H1 (cell line): ENCODE data around the gene GOLGA2. TPM values are rescaled to one million over a fixed set of nuclear protein-coding genes. Genes with fewer than 3 reads are reported as not detected.
A peak's percentile ranks its signal among the peaks of the same experiment; 100 is the strongest.

Source experiments
- CTCF ChIA-PET: fragments of 300-600 bp; sonication (Branson Sonifier 250); formaldehyde crosslinking; loops from one replicate; lab custom pipeline; 2021; ENCODE audit not compliant: partially characterized antibody; lab: Charles Lee
- POLR2A ChIA-PET: fragments of 300-600 bp; sonication (Branson Sonifier 250); formaldehyde crosslinking; loops from one replicate; lab custom pipeline; 2021; ENCODE audit warnings: inconsistent platforms; ENCODE audit not compliant: partially characterized antibody; lab: Charles Lee
- DNase-seq, 2 experiments: peaks; one replicate each; pipeline versions ENCODE4 v3.0.0 to v3.0.0-alpha.2; 2010 to 2022; ENCODE audit warnings: low spot score in 2 of 2, low read depth in 1 of 2, mixed read lengths in 1 of 2
- FAIRE-seq: peaks from 2 replicates; lab custom pipeline; 2011; peaks lifted over from hg19 to GRCh38; lab: Jason Lieb, UNC
- H2AFZ ChIP-seq: 2 replicates; pipeline ENCODE4 v1.8.1; 2012; ENCODE audit warnings: low read length, inconsistent platforms
- H2AK5ac ChIP-seq: 2 replicates; pipeline ENCODE4 v1.6.1; 2013; ENCODE audit warnings: low read depth, low read length
- H2BK120ac ChIP-seq: replicated peaks from 2 replicates; pipeline ENCODE3; 2013; ENCODE audit warnings: low read depth, low read length, inconsistent platforms
- H2BK12ac ChIP-seq: 2 replicates; pipeline ENCODE4 v1.6.1; 2013; ENCODE audit warnings: low read depth, low read length
- H2BK15ac ChIP-seq: 2 replicates; pipeline ENCODE4 v1.6.1; 2013; ENCODE audit warnings: low read length
- H2BK20ac ChIP-seq: 2 replicates; pipeline ENCODE4 v1.6.1; 2013; ENCODE audit warnings: low read length
- H2BK5ac ChIP-seq: 2 replicates; pipeline ENCODE4 v1.6.1; 2013; ENCODE audit warnings: low read depth, low read length
- H3K14ac ChIP-seq: 2 replicates; pipeline ENCODE4 v1.6.1; 2013; ENCODE audit warnings: inconsistent platforms; ENCODE audit not compliant: insufficient read length
- H3K18ac ChIP-seq: 2 replicates; pipeline ENCODE4 v1.6.1; 2013; ENCODE audit warnings: low read length; ENCODE audit errors: extremely low read depth
- H3K23ac ChIP-seq: 2 replicates; pipeline ENCODE4 v1.6.1; 2013; ENCODE audit warnings: inconsistent platforms; ENCODE audit not compliant: insufficient read length
- H3K23me2 ChIP-seq: 2 replicates; pipeline ENCODE4 v1.6.1; 2013; ENCODE audit warnings: low read depth, low read length
- H3K27ac ChIP-seq: 2 replicates; pipeline ENCODE4 v1.6.1; 2011; ENCODE audit warnings: low read depth, low read length, inconsistent platforms
- H3K27me3 ChIP-seq, 4 experiments: replicated peaks in 1 of 4; 1 replicate in 1 of 4; 2 replicates in 3 of 4; pipeline versions ENCODE4 v1.6.1 to v1.8.1; 2011 to 2013; ENCODE audit warnings: low read length in 3 of 4, mild to moderate bottlenecking in 3 of 4, inconsistent platforms in 2 of 4, mixed read lengths in 2 of 4, moderate library complexity in 1 of 4; ENCODE audit not compliant: control insufficient read depth in 3 of 4, insufficient read depth in 3 of 4; ENCODE audit errors: extremely low read depth in 1 of 4
- H3K36me3 ChIP-seq, 4 experiments: 2 replicates each; pipeline versions ENCODE4 v1.6.1 to v1.8.1; 2011 to 2013; ENCODE audit warnings: mild to moderate bottlenecking in 4 of 4, low read length in 3 of 4, moderate library complexity in 2 of 4, control low read depth in 1 of 4, inconsistent platforms in 1 of 4; ENCODE audit not compliant: insufficient read depth in 4 of 4, control insufficient read depth in 2 of 4
- H3K4ac ChIP-seq: replicated peaks from 2 replicates; pipeline ENCODE3; 2013; ENCODE audit warnings: low read length, low read depth, mixed read lengths, inconsistent platforms; ENCODE audit not compliant: insufficient read length
- H3K4me1 ChIP-seq, 4 experiments: replicated peaks in 1 of 4; 1 replicate in 1 of 4; 2 replicates in 3 of 4; pipeline versions ENCODE4 v1.6.1 to v1.8.1; 2011 to 2013; ENCODE audit warnings: low read length in 3 of 4, inconsistent platforms in 2 of 4, mixed read lengths in 1 of 4; ENCODE audit not compliant: insufficient read depth in 4 of 4, control insufficient read depth in 3 of 4
- H3K4me2 ChIP-seq, 2 experiments: 2 replicates each; pipeline versions ENCODE4 v1.6.1 to v1.8.1; 2011 to 2013; ENCODE audit warnings: low read depth in 2 of 2, low read length in 2 of 2, control low read depth in 1 of 2, inconsistent platforms in 1 of 2, mild to moderate bottlenecking in 1 of 2; ENCODE audit not compliant: insufficient read depth in 1 of 2
- H3K4me3 ChIP-seq, 4 experiments: fragments of 200-600, 300-600 bp in 1 of 4; sonication (generic), shearing (Covaris generic), sonication (Bioruptor Twin) in 1 of 4; 2 replicates each; pipeline versions ENCODE4 v1.5.1 to v1.8.1; 2011 to 2016; ENCODE audit warnings: low read length in 4 of 4, low read depth in 3 of 4, control low read depth in 2 of 4, inconsistent platforms in 2 of 4, mild to moderate bottlenecking in 2 of 4, mixed read lengths in 1 of 4, moderate library complexity in 1 of 4; ENCODE audit not compliant: insufficient read depth in 2 of 4; ENCODE audit errors: extremely low read depth in 1 of 4
- H3K56ac ChIP-seq: replicated peaks from 2 replicates; pipeline ENCODE3; 2013; ENCODE audit warnings: low read depth, mild to moderate bottlenecking, mixed read lengths, low read length, inconsistent platforms; ENCODE audit not compliant: insufficient read length
- H3K79me1 ChIP-seq: 2 replicates; pipeline ENCODE4 v1.6.1; 2013; ENCODE audit warnings: low read depth, low read length, control low read depth
- H3K79me2 ChIP-seq, 2 experiments: 2 replicates each; pipeline versions ENCODE4 v1.6.1 to v1.8.1; 2012 to 2013; ENCODE audit warnings: low read length in 2 of 2, mild to moderate bottlenecking in 2 of 2, inconsistent platforms in 1 of 2; ENCODE audit not compliant: insufficient read depth in 2 of 2, control insufficient read depth in 1 of 2
- H3K9ac ChIP-seq, 4 experiments: replicated peaks in 1 of 4; 1 replicate in 1 of 4; 2 replicates in 3 of 4; pipeline versions ENCODE4 v1.6.1 to v1.8.1; 2011 to 2013; ENCODE audit warnings: low read depth in 3 of 4, low read length in 3 of 4, control low read depth in 2 of 4, mild to moderate bottlenecking in 2 of 4, moderate library complexity in 2 of 4, inconsistent platforms in 1 of 4; ENCODE audit errors: extremely low read depth in 1 of 4
- H3K9me3 ChIP-seq, 2 experiments: 2 replicates each; pipeline versions ENCODE4 v1.6.1 to v1.8.1; 2012 to 2013; ENCODE audit warnings: mild to moderate bottlenecking in 2 of 2, moderate library complexity in 2 of 2, control low read depth in 1 of 2, inconsistent platforms in 1 of 2, low read depth in 1 of 2, low read length in 1 of 2, mixed read lengths in 1 of 2; ENCODE audit not compliant: insufficient read depth in 2 of 2
- H4K20me1 ChIP-seq, 2 experiments: replicated peaks in 1 of 2; 2 replicates each; pipeline versions ENCODE3 to v1.8.1; 2011 to 2013; ENCODE audit warnings: inconsistent platforms in 2 of 2, low read length in 2 of 2, mild to moderate bottlenecking in 1 of 2; ENCODE audit not compliant: insufficient read depth in 2 of 2, control insufficient read depth in 1 of 2
- H4K5ac ChIP-seq: 2 replicates; pipeline ENCODE4 v1.6.1; 2013; ENCODE audit warnings: low read length, low read depth, mixed read lengths, inconsistent platforms; ENCODE audit not compliant: insufficient read length
- H4K8ac ChIP-seq: 2 replicates; pipeline ENCODE4 v1.8.0; 2013; ENCODE audit warnings: mild to moderate bottlenecking, moderate library complexity, low read length, inconsistent platforms; ENCODE audit not compliant: insufficient read depth; ENCODE audit errors: extremely low read depth
- H4K91ac ChIP-seq: replicated peaks from 2 replicates; pipeline ENCODE3; 2013; ENCODE audit warnings: low read length, mixed read lengths, inconsistent platforms; ENCODE audit not compliant: insufficient read length
- CEBPB ChIP-seq: IDR thresholded peaks from 2 replicates; pipeline ENCODE4 v1.6.1; 2012; ENCODE audit warnings: low read depth, low read length
- CREB1 ChIP-seq: IDR thresholded peaks from 2 replicates; pipeline ENCODE4 v1.6.1; 2012; ENCODE audit warnings: inconsistent platforms
- CTBP2 ChIP-seq: IDR thresholded peaks from 2 replicates; pipeline ENCODE4 v1.7.0; 2011; ENCODE audit warnings: borderline replicate concordance, mild to moderate bottlenecking, moderate library complexity, mixed read lengths, low read length; ENCODE audit not compliant: insufficient read depth, insufficient read length
- GABPA ChIP-seq: IDR thresholded peaks from 2 replicates; pipeline ENCODE4 v1.6.1; 2011; ENCODE audit warnings: mild to moderate bottlenecking, low read length, moderate library complexity, borderline replicate concordance; ENCODE audit not compliant: insufficient read depth
- NRF1 ChIP-seq: IDR thresholded peaks from 2 replicates; pipeline ENCODE4 v1.6.1; 2011; ENCODE audit warnings: mild to moderate bottlenecking, low read depth, low read length, improper control_type of control experiment
- PHF8 ChIP-seq: fragments of 200-600 bp; sonication (generic); conservative IDR thresholded peaks from 2 replicates; pipeline ENCODE4 v1.7.1; 2012; ENCODE audit warnings: low read depth, mild to moderate bottlenecking, inconsistent platforms, low read length, moderate library complexity
- POLR2A ChIP-seq, 2 experiments: IDR thresholded peaks; 1 replicate in 1 of 2; 2 replicates in 1 of 2; pipeline ENCODE4 v1.6.1; 2011; ENCODE audit warnings: low read depth in 2 of 2, low read length in 2 of 2, mild to moderate bottlenecking in 2 of 2; ENCODE audit errors: control extremely low read depth in 1 of 2
- POLR2AphosphoS5 ChIP-seq: IDR thresholded peaks from 2 replicates; pipeline ENCODE4 v1.6.1; 2011; ENCODE audit warnings: low read depth, low read length
- RNF2 ChIP-seq: fragments of 200-900, 300-1000 bp; sonication (generic); IDR thresholded peaks from 2 replicates; pipeline ENCODE4 v1.7.1; 2016; ENCODE audit warnings: borderline replicate concordance, low read depth, mild to moderate bottlenecking, antibody characterized with exemption, low read length; ENCODE audit not compliant: poor library complexity, severe bottlenecking; ENCODE audit errors: missing control alignments
- SAP30 ChIP-seq: fragments of 300-600 bp; sonication (generic); IDR thresholded peaks from 2 replicates; pipeline ENCODE4 v1.7.1; 2012; ENCODE audit warnings: low read length, moderate library complexity, mild to moderate bottlenecking, inconsistent platforms; ENCODE audit not compliant: insufficient read depth, insufficient replicate concordance
- SIN3A ChIP-seq, 2 experiments: IDR thresholded peaks in 1 of 2; conservative IDR thresholded peaks in 1 of 2; 2 replicates each; pipeline ENCODE4 v1.6.1; 2011 to 2012; ENCODE audit warnings: low read length in 2 of 2, improper control_type of control experiment in 1 of 2, low read depth in 1 of 2, mild to moderate bottlenecking in 1 of 2
- SIRT6 ChIP-seq: IDR thresholded peaks from one replicate; pipeline ENCODE4 v1.7.1; 2012; ENCODE audit warnings: low read length, inconsistent platforms
- WGBS, 2 experiments: shearing (Covaris generic) in 1 of 2; methylation state at CpG; one replicate each; pipeline versions ENCODE4 v1.1.6 to v1.1.7; 2013 to 2015; ENCODE audit warnings: low lambda C conversion rate in 2 of 2, mixed read lengths in 2 of 2, inconsistent platforms in 1 of 2, low coverage in 1 of 2, missing lambda C conversion rate in 1 of 2; ENCODE audit not compliant: insufficient replicate concordance in 2 of 2, insufficient coverage in 1 of 2, insufficient read length in 1 of 2; ENCODE audit errors: extremely low coverage in 1 of 2, missing lambda C conversion rate in 1 of 2; 5-methylcytosine and 5-hydroxymethylcytosine counted together
- polyA plus RNA-seq, 7 experiments: library from polyadenylated mRNA; depleted of rRNA in 3 of 7; stranded (reverse) in 5 of 7; unstranded in 2 of 7; fragments of >200 nt in 5 of 7; fragments of 200-250 nt in 2 of 7; gene quantifications; 1 replicate in 5 of 7; 2 replicates in 1 of 7; 4 replicates in 1 of 7; pipeline versions ENCODE4 v1.2.1 to v1.2.3, GENCODE V29; 2011 to 2013; ENCODE audit warnings: missing spikeins in 2 of 7, mixed read lengths in 2 of 7
- total RNA-seq: library from RNA; stranded (reverse); fragmentation: NEBNext Ultra II Directional; extraction: Animal tissue kit (Norgen Biotek cat#: 25700); gene quantifications from 2 replicates; pipeline ENCODE4 v1.2.1, GENCODE V29; 2021

GOLGA2 gene
- total and polyA plus RNA-seq, 2 of the 8 experiments (the other 6 are each of a cell fraction or from before 2014, with no cell fraction given), result 13.1 to 43.6 TPM

GRCh38 chr9:128276008-128276573 lies 284 bp upstream of the GOLGA2 start, which contains the start of gene SWI5:
Gene SWI5, plus strand, starts transcription at chr9:128276276.
- H3K56ac ChIP-seq, result peak within 1 kb of the TSS; percentile 63
- CTCF ChIA-PET, result interaction anchor here (0.6 kb wide), 1 partner anchor 17 kb away, joined by 3 read pairs; no protein-coding TSS in a partner anchor
- peak within 1 kb of the TSS in 3 of 4 experiments; percentile 69 to 78 (median 75); a peak in 6 of 7 replicates for H3K9ac ChIP-seq
- peak within 1 kb of the TSS; percentile 90 to 94 for H3K4me2 ChIP-seq
- H2AK5ac ChIP-seq, result no peak within 1 kb of the TSS
- H4K91ac ChIP-seq, result peak within 1 kb of the TSS; percentile 49
- peak within 1 kb of the TSS; percentile 75 for H2BK5ac ChIP-seq
- peaks cover 0 to 2% of the 10 kb centered on the region in 2 experiments for H4K20me1 ChIP-seq
- H2BK120ac ChIP-seq, result no peak within 1 kb of the TSS
- no peaks in the 10 kb centered on the region for H3K9me3 ChIP-seq
- POLR2A ChIA-PET, result interaction anchor here (0.6 to 1.9 kb wide), 16 partner anchors 9 to 276 kb away, joined by 3 to 9 read pairs (median 4); partner anchors contain the start of genes CERCAM, GLE1, SPTAN1 and URM1
- H2BK15ac ChIP-seq, result no peak within 1 kb of the TSS
- peak within 1 kb of the TSS; percentile 13 for H4K5ac ChIP-seq
- H3K14ac ChIP-seq, result no peak within 1 kb of the TSS
- WGBS, 2 experiments, result 1% methylated on average over 38 of the region's 38 CpGs; no CpG with 5 or more reads in 1 of the 2 experiments
- peak within 1 kb of the TSS; percentile 80 for H2AFZ ChIP-seq
- peaks cover 11% of the 10 kb centered on the region for H3K23me2 ChIP-seq
- peak within 1 kb of the TSS; percentile 47 for H3K27ac ChIP-seq
- peak within 1 kb of the TSS; percentile 47 for H3K4ac ChIP-seq
- peaks cover 0 to 8% of the 10 kb centered on the region in 2 experiments; a peak in 1 of 4 replicates for H3K79me2 ChIP-seq
- H3K4me3 ChIP-seq, result peak within 1 kb of the TSS; percentile 77 to 92 (median 87)
- H3K4me1 ChIP-seq, result peaks cover 0 to 4% (median 3%) of the 10 kb centered on the region in 4 experiments; a peak in 5 of 7 replicates
- peak within 1 kb of the TSS; percentile 68 for H2BK12ac ChIP-seq
- FAIRE-seq (no peak), DNase-seq (peak; percentile 99 to 100)
- no peaks in the 10 kb centered on the region for H3K27me3 ChIP-seq
- no peak within 1 kb of the TSS for H3K23ac ChIP-seq
- H4K8ac ChIP-seq, result peak within 1 kb of the TSS; percentile 94
- peak within 1 kb of the TSS; percentile 63 for H3K18ac ChIP-seq
- peaks cover 0 to 13% (median 7%) of the 10 kb centered on the region in 4 experiments; a peak in 6 of 8 replicates for H3K36me3 ChIP-seq
- H2BK20ac ChIP-seq, result no peak within 1 kb of the TSS
- no peaks in the 10 kb centered on the region for H3K79me1 ChIP-seq
- TF ChIP-seq CTBP2 (no peak), CREB1 (peak; percentile 87), GABPA (no peak), NRF1 (peak; percentile 75), SIN3A (conservative IDR thresholded peaks at IDR 0.05 in 1 of 2, IDR thresholded peaks at IDR 0.05 in 1 of 2; ENCODE audit: low read depth in 1 of 2, low read length in 2 of 2) (0 out of 4 replicates have a peak, but pooled peaks of 1 of the 2 experiments have one; percentile 31), POLR2AphosphoS5 (peak; percentile 96), RNF2 (no peak), SAP30 (no peak), PHF8 (peak; percentile 95), CEBPB (0 out of 2 replicates have a peak, but pooled peaks have one; percentile 14), SIRT6 (no peak), POLR2A (IDR thresholded peaks at IDR 0.05; ENCODE audit: control extremely low read depth in 1 of 2, low read depth in 2 of 2, low read length in 2 of 2) (peak; percentile 96 to 99)
